Endothelial cell of umbilical vein (primary cell): ENCODE data around the gene NTRK2. TPM values are rescaled to one million over a fixed set of nuclear protein-coding genes. Genes with fewer than 3 reads are reported as not detected.

Experiments used
- BruUV-seq: library from RNA; stranded (reverse); fragments of 400-500 nt; replicated peaks from 2 replicates; lab custom pipeline; 2021; lab: Mats Ljungman, UMichigan
- CTCF ChIA-PET: fragments of 300-600, 350-600 bp; sonication (Branson Sonifier 250); formaldehyde crosslinking; loops from one replicate; lab custom pipeline; 2021; ENCODE audit warnings: antibody characterized with exemption, inconsistent platforms; lab: Charles Lee
- POLR2A ChIA-PET: fragments of 300-600, 350-600 bp; sonication (Branson Sonifier 250); formaldehyde crosslinking; loops from one replicate; lab custom pipeline; 2021; ENCODE audit warnings: antibody characterized with exemption, inconsistent platforms; lab: Charles Lee
- DNase-seq: peaks from one replicate; pipeline ENCODE4 v3.0.0-alpha.2; 2011; ENCODE audit warnings: low read depth, low spot score
- FAIRE-seq: peaks from 2 replicates; lab custom pipeline; 2011; peaks lifted over from hg19 to GRCh38; lab: Jason Lieb, UNC
- H2AFZ ChIP-seq: 2 replicates; pipeline ENCODE4 v1.6.0; 2012; ENCODE audit warnings: low read depth, low read length, control low read depth, inconsistent platforms
- H3K27ac ChIP-seq: 2 replicates; pipeline ENCODE4 v1.5.1; 2011; ENCODE audit warnings: low read depth, mild to moderate bottlenecking, control low read depth, low read length, moderate library complexity; ENCODE audit not compliant: insufficient read depth
- H3K27me3 ChIP-seq, 2 experiments: 2 replicates each; pipeline versions ENCODE4 v1.6.0 to v1.6.1; 2011; ENCODE audit warnings: low read length in 2 of 2, mixed read lengths in 1 of 2; ENCODE audit not compliant: control insufficient read depth in 2 of 2, insufficient read depth in 2 of 2
- H3K36me3 ChIP-seq, 2 experiments: 2 replicates in 1 of 2; 3 replicates in 1 of 2; pipeline ENCODE4 v1.5.1; 2011; ENCODE audit warnings: low read length in 2 of 2, mild to moderate bottlenecking in 1 of 2, moderate library complexity in 1 of 2; ENCODE audit not compliant: control insufficient read depth in 2 of 2, insufficient read depth in 2 of 2; ENCODE audit errors: extremely low read depth in 1 of 2
- H3K4me1 ChIP-seq: 3 replicates; pipeline ENCODE4 v1.5.1; 2011; ENCODE audit warnings: mild to moderate bottlenecking, low read length; ENCODE audit not compliant: control insufficient read depth, insufficient read depth; ENCODE audit errors: extremely low read depth
- H3K4me2 ChIP-seq: 2 replicates; pipeline ENCODE4 v1.6.1; 2011; ENCODE audit warnings: low read length, control low read depth, mixed read lengths; ENCODE audit not compliant: insufficient read depth
- H3K4me3 ChIP-seq, 3 experiments: fragments of 200-600 bp in 1 of 3; sonication (generic), shearing (Covaris generic) in 1 of 3; replicated peaks in 1 of 3; 2 replicates each; pipeline ENCODE4 v1.5.1; 2011 to 2016; ENCODE audit warnings: control low read depth in 3 of 3, low read length in 3 of 3, mild to moderate bottlenecking in 2 of 3, inconsistent platforms in 1 of 3, low read depth in 1 of 3, moderate library complexity in 1 of 3; ENCODE audit not compliant: insufficient read depth in 1 of 3
- H3K79me2 ChIP-seq: 2 replicates; pipeline ENCODE4 v1.6.0; 2012; ENCODE audit warnings: low read length, inconsistent platforms; ENCODE audit not compliant: control insufficient read depth, insufficient read depth
- H3K9ac ChIP-seq: replicated peaks from 2 replicates; pipeline ENCODE3; 2011; ENCODE audit warnings: low read length, control low read depth; ENCODE audit not compliant: insufficient read depth; ENCODE audit errors: extremely low read depth
- H3K9me1 ChIP-seq: replicated peaks from 3 replicates; pipeline ENCODE4 v1.6.0; 2011; ENCODE audit warnings: mild to moderate bottlenecking, low read length; ENCODE audit not compliant: control insufficient read depth, insufficient read depth; ENCODE audit errors: extremely low read depth
- H3K9me3 ChIP-seq: replicated peaks from 2 replicates; pipeline ENCODE4 v1.5.1; 2012; ENCODE audit warnings: low read length, inconsistent platforms; ENCODE audit not compliant: control insufficient read depth, insufficient read depth
- H4K20me1 ChIP-seq: replicated peaks from 2 replicates; pipeline ENCODE3; 2011; ENCODE audit warnings: mild to moderate bottlenecking, low read length; ENCODE audit not compliant: control insufficient read depth, insufficient read depth; ENCODE audit errors: extremely low read depth
- CTCF ChIP-seq, 2 donors: IDR thresholded peaks; 1 replicate in 1 of 2; 2 replicates in 1 of 2; pipeline ENCODE4 v1.5.1; 2011; ENCODE audit warnings: low read length in 2 of 2, mild to moderate bottlenecking in 2 of 2, moderate library complexity in 2 of 2, control low read depth in 1 of 2, inconsistent platforms in 1 of 2, low read depth in 1 of 2; ENCODE audit not compliant: insufficient read depth in 1 of 2; ENCODE audit errors: extremely low read depth in 1 of 2
- EZH2 ChIP-seq: IDR thresholded peaks from 2 replicates; pipeline ENCODE4 v1.6.1; 2012; ENCODE audit warnings: borderline replicate concordance, low read depth, mild to moderate bottlenecking, moderate library complexity, low read length, inconsistent platforms; ENCODE audit not compliant: severe bottlenecking
- FOS ChIP-seq: IDR thresholded peaks from 2 replicates; pipeline ENCODE4 v1.6.1; 2011; ENCODE audit warnings: mild to moderate bottlenecking, low read length, moderate library complexity, borderline replicate concordance; ENCODE audit not compliant: insufficient read depth
- GATA2 ChIP-seq: IDR thresholded peaks from 2 replicates; pipeline ENCODE4 v1.7.0; 2011; ENCODE audit warnings: low read depth, mild to moderate bottlenecking, moderate library complexity, mixed read lengths, low read length; ENCODE audit not compliant: insufficient read length, insufficient read depth
- JUN ChIP-seq: IDR thresholded peaks from 2 replicates; pipeline ENCODE4 v1.6.1; 2011; ENCODE audit warnings: borderline replicate concordance, low read depth; ENCODE audit not compliant: insufficient read length, insufficient read depth
- MAX ChIP-seq: IDR thresholded peaks from 2 replicates; pipeline ENCODE4 v1.6.1; 2011; ENCODE audit not compliant: insufficient read depth, insufficient read length
- MYC ChIP-seq: IDR thresholded peaks from one replicate; pipeline ENCODE4 v1.6.1; 2011; ENCODE audit warnings: mild to moderate bottlenecking, low read depth, low read length
- POLR2A ChIP-seq: IDR thresholded peaks from 2 replicates; pipeline ENCODE4 v1.6.1; 2012; ENCODE audit warnings: low read depth, mild to moderate bottlenecking, control low read depth, low read length
- POLR2AphosphoS5 ChIP-seq: IDR thresholded peaks from 2 replicates; pipeline ENCODE4 v1.6.1; 2012; ENCODE audit warnings: low read depth, mild to moderate bottlenecking, control low read depth, low read length, moderate library complexity; ENCODE audit not compliant: insufficient read depth
- dilution Hi-C: fragments of 300-500 bp; cut with MboI; formaldehyde crosslinking; loops from one replicate; pipeline ENCODE4 v1.15.0; 2019; ENCODE audit warnings: low sequenced_read_pairs; ENCODE audit not compliant: extremely low pct_ligation_motif_present
- intact Hi-C: fragments of 100-400 bp; cut with micrococcal nuclease; formaldehyde crosslinking; loops from one replicate; pipeline ENCODE4 v1.10.0; 2022
- polyA plus RNA-seq, 4 experiments: library from polyadenylated mRNA; depleted of rRNA in 3 of 4; stranded (reverse) in 3 of 4; unstranded in 1 of 4; fragments of >200 nt; gene quantifications; 2 replicates each; pipeline versions ENCODE4 v1.2.1 to v1.2.3, GENCODE V29; 2011 to 2012; ENCODE audit warnings: missing spikeins in 1 of 4
- total RNA-seq: library from RNA; stranded (reverse); gene quantifications from 2 replicates; pipeline ENCODE4 v1.2.3, GENCODE V29; 2021

Gene NTRK2
- total and polyA plus RNA-seq, 2 donors (not counting 3 experiments of a cell fraction or from before 2014, with no cell fraction given), result 0.01 to 0.13 TPM

GRCh38 chr9:85025638-85026037 lies 356.1 kb downstream of the NTRK2 start:
- dilution Hi-C loops, result no loop called here
- ChIA-PET CTCF (no interaction called here), POLR2A (no interaction called here)
- TF ChIP-seq FOS (no peak), MYC (no peak), MAX (no peak), POLR2AphosphoS5 (no peak), JUN (no peak), EZH2 (no peak), CTCF (IDR thresholded peaks at IDR 0.05; ENCODE audit: extremely low read depth in 1 of 2, insufficient read depth in 1 of 2, low read depth in 1 of 2, low read length in 2 of 2) (no peak), POLR2A (no peak), GATA2 (no peak)
- no peaks in the 10 kb centered on the region for H3K79me2 ChIP-seq
- no peaks in the 10 kb centered on the region for H4K20me1 ChIP-seq
- no peak for DNase-seq
- no peaks in the 10 kb centered on the region for H3K9me3 ChIP-seq
- H3K27ac ChIP-seq, result no peak overlapping the region
- FAIRE-seq, result no peak
- H3K4me2 ChIP-seq, result no peak overlapping the region
- intact Hi-C loops, result no loop called here
- no peaks in the 10 kb centered on the region for H3K9me1 ChIP-seq
- H2AFZ ChIP-seq, result no peak overlapping the region
- no peak overlapping the region for H3K9ac ChIP-seq
- no peak overlapping the region for H3K4me3 ChIP-seq
- H3K27me3 ChIP-seq, result no peaks in the 10 kb centered on the region
- BruUV-seq, result no TSS peak
- H3K4me1 ChIP-seq, result peaks cover 2% of the 10 kb centered on the region
- H3K36me3 ChIP-seq, result no peaks in the 10 kb centered on the region
